Skeletal muscle tissue (tissue), 4 donors: ENCODE results near the gene ZC3H7B. TPM values are rescaled to one million over a fixed set of nuclear protein-coding genes. Genes with fewer than 3 reads are reported as not detected.

Source experiments
- H3K27ac ChIP-seq: one replicate; pipeline ENCODE4 v1.7.0; 2013; ENCODE audit warnings: mild to moderate bottlenecking, low read depth, low read length, inconsistent platforms
- H3K27me3 ChIP-seq, 3 donors: one replicate each; pipeline ENCODE4 v1.7.0; 2013; ENCODE audit warnings: low read length in 3 of 3; ENCODE audit not compliant: control insufficient read depth in 3 of 3, insufficient read depth in 3 of 3
- H3K36me3 ChIP-seq, 3 donors: one replicate each; pipeline ENCODE4 v1.7.0; 2013; ENCODE audit warnings: low read length in 3 of 3; ENCODE audit not compliant: control insufficient read depth in 3 of 3, insufficient read depth in 3 of 3
- H3K4me1 ChIP-seq, 3 donors: one replicate each; pipeline ENCODE4 v1.7.0; 2013; ENCODE audit warnings: low read length in 3 of 3, mild to moderate bottlenecking in 3 of 3; ENCODE audit not compliant: control insufficient read depth in 3 of 3, insufficient read depth in 3 of 3
- H3K4me3 ChIP-seq, 3 donors: one replicate each; pipeline ENCODE4 v1.7.0; 2013; ENCODE audit warnings: low read length in 3 of 3
- H3K9ac ChIP-seq, 3 donors: one replicate each; pipeline ENCODE4 v1.7.0; 2013; ENCODE audit warnings: low read length in 3 of 3, mild to moderate bottlenecking in 3 of 3, moderate library complexity in 2 of 3, low read depth in 1 of 3
- H3K9me3 ChIP-seq, 3 donors: one replicate each; pipeline ENCODE4 v1.7.0; 2013; ENCODE audit warnings: low read length in 3 of 3; ENCODE audit not compliant: control insufficient read depth in 3 of 3
- total RNA-seq: library from RNA; depleted of rRNA; stranded (reverse); fragments of >200 nt; gene quantifications from one replicate; pipeline ENCODE4 v1.2.3, GENCODE V29; 2014
- donor health status: Osteomylitis.

ZC3H7B gene
- total RNA-seq, 1 donor from 2014 or later: 20.4 TPM

GRCh38 chr22:41348964-41349484 lies 47.7 kb downstream of the ZC3H7B start:
- Histone ChIP-seq H3K27me3 (no peaks in the 10 kb centered on the region), H3K9ac (peak overlapping the region in 1 of 3 donors; percentile 16), H3K36me3 (peaks cover 71 to 82% (median 78%) of the 10 kb centered on the region in 3 donors), H3K9me3 (no peaks in the 10 kb centered on the region), H3K27ac (no peak overlapping the region), H3K4me3 (no peak overlapping the region), H3K4me1 (peaks cover 16 to 18% (median 17%) of the 10 kb centered on the region in 3 donors)

DNA sequence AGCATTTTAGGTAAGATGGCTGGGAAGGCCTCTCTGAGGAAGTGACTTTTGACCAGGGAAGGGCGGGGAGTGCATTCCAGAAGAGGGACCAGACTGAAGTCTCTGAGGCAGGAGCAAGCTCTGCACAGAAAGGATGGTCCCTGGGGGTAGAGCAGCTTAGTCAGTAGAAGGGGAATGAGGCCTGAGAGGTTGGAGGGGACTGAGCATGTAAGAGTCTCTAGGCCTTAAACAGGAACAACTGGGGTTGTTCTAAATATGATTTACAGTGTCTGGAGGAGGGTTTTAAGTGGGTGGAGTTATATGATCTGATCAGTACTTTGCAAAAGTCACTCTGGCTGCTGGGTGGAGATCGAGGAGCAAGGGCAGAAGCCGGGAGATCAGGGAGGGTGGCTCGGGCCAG lies 48.8 kb downstream of the ZC3H7B start:
- Histone ChIP-seq H3K27me3 (no peaks in the 10 kb centered on the region), H3K9ac (no peak overlapping the region), H3K36me3 (peaks cover 74 to 82% (median 78%) of the 10 kb centered on the region in 3 donors), H3K4me1 (peaks cover 16 to 18% (median 17%) of the 10 kb centered on the region in 3 donors), H3K4me3 (no peak overlapping the region), H3K9me3 (no peaks in the 10 kb centered on the region), H3K27ac (no peak overlapping the region)

DNA sequence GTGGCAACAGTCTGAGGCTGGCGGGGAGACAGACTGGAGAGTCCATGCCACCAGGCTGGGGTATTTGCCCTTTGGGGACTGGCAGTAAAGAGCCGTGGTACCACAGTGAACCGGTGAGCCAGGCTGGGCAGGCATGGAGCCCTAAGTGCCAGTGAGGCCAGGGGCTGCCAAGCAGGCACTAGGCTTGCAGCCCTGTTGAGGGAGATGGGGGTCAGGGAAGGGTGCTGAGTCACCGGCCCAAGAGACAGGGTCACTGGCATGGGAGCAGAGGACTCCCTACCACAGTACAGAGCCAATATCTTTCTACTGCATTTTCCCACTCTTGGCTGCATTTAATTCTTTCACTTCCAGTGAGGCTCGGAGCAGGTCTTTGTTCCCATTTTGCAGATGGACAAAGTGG lies 49.7 kb downstream of the ZC3H7B start:
- Histone ChIP-seq H3K36me3 (peaks cover 78 to 85% (median 80%) of the 10 kb centered on the region in 3 donors), H3K27me3 (no peaks in the 10 kb centered on the region), H3K9ac (no peak overlapping the region), H3K27ac (no peak overlapping the region), H3K4me1 (peaks cover 16 to 18% (median 17%) of the 10 kb centered on the region in 3 donors), H3K9me3 (no peaks in the 10 kb centered on the region), H3K4me3 (no peak overlapping the region)

DNA sequence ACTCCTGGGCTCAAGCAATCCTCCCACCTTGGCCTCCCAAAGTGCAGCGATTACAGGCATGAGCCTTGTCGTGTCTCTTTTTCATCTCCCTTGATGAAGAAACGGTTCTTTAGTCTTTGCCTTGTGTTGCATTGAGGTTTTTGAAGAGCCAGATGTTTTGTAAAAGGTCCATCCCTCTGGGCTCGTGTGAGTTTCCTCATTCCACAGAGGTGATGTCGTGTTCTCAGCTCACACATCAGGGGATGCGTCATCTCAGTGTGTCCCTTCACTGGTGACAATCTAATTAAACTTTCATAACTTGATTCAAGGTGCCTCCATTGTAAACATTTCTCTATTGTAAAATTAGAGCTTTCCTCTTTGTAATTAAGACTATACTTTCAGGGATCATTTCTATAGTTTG lies 50.7 kb downstream of the ZC3H7B start:
- Histone ChIP-seq H3K9me3 (no peaks in the 10 kb centered on the region), H3K36me3 (peaks cover 80 to 82% (median 82%) of the 10 kb centered on the region in 3 donors), H3K9ac (no peak overlapping the region), H3K4me1 (peaks cover 14 to 17% (median 15%) of the 10 kb centered on the region in 3 donors), H3K27me3 (no peaks in the 10 kb centered on the region), H3K4me3 (no peak overlapping the region), H3K27ac (no peak overlapping the region)

- Histone ChIP-seq H3K4me1 (peaks cover 5 to 13% (median 9%) of the 10 kb centered on the region in 3 donors), H3K36me3 (peaks cover 69 to 77% (median 73%) of the 10 kb centered on the region in 3 donors), H3K4me3 (no peak overlapping the region), H3K27me3 (no peaks in the 10 kb centered on the region), H3K9ac (no peak overlapping the region), H3K27ac (no peak overlapping the region), H3K9me3 (no peaks in the 10 kb centered on the region)
Observed at GRCh38 chr22:41353862-41354575, 52.7 kb downstream of the ZC3H7B start.

DNA sequence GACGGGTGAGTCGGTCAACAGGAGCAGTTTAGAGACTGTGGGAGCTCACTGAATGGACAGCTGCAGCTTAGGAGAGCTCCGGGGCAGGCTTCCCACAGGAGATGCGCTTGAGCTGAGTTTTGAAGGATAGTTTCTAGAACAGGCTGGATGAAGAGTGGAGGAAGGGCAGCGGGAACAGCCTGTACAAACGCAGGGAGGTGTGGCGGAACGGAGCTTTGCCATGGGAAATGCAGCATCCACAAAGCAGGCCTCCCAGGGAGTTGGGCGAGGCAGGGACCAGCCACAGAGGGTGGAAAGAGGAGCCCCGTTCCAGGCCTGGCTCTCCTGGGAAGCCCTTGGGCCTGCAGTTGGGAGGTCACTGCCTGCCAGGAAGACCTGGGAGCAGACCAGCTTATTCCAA lies 53.7 kb downstream of the ZC3H7B start:
- Histone ChIP-seq H3K9ac (no peak overlapping the region), H3K4me1 (peaks cover 5 to 12% (median 11%) of the 10 kb centered on the region in 3 donors), H3K4me3 (no peak overlapping the region), H3K36me3 (peaks cover 60 to 68% (median 65%) of the 10 kb centered on the region in 3 donors), H3K27ac (no peak overlapping the region), H3K27me3 (no peaks in the 10 kb centered on the region), H3K9me3 (no peaks in the 10 kb centered on the region)

DNA sequence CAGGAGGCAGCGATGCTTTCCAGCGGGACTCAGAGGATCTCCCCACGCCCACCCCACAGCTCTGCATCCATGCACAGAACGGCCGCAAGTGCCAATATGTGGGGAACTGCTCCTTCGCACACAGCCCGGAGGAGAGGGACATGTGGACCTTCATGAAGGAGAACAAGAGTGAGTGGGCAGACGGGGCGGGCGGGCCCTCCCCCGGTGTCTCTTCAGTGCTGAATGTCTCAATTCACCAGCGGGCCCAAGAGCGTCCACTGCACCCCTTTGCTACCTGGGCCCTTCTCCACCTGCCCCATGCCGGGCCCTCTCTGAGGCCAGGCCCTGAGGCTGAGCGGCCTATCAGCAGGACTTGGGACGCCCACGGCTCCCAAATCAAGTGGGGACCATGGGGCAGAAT lies 54.6 kb downstream of the ZC3H7B start:
- no peak overlapping the region for H3K4me3 ChIP-seq
- H3K36me3 ChIP-seq: peaks cover 52 to 60% (median 59%) of the 10 kb centered on the region in 3 donors
- H3K4me1 ChIP-seq: peaks cover 2 to 11% (median 2%) of the 10 kb centered on the region in 3 donors
- no peaks in the 10 kb centered on the region for H3K27me3 ChIP-seq
- H3K9ac ChIP-seq: no peak overlapping the region
- no peaks in the 10 kb centered on the region for H3K9me3 ChIP-seq
- H3K27ac ChIP-seq: no peak overlapping the region

- Histone ChIP-seq H3K4me3 (no peak overlapping the region), H3K36me3 (peaks cover 46 to 59% (median 53%) of the 10 kb centered on the region in 3 donors), H3K27me3 (no peaks in the 10 kb centered on the region), H3K27ac (no peak overlapping the region), H3K4me1 (peaks cover 0 to 8% (median 0%) of the 10 kb centered on the region in 3 donors), H3K9ac (no peak overlapping the region), H3K9me3 (no peaks in the 10 kb centered on the region)
Observed at GRCh38 chr22:41356430-41357028, 55.2 kb downstream of the ZC3H7B start.

- H3K27me3 ChIP-seq: no peaks in the 10 kb centered on the region
- no peaks in the 10 kb centered on the region for H3K9me3 ChIP-seq
- H3K27ac ChIP-seq: no peak overlapping the region
- H3K4me1 ChIP-seq: peaks cover 0 to 8% (median 0%) of the 10 kb centered on the region in 3 donors
- H3K4me3 ChIP-seq: no peak overlapping the region
- no peak overlapping the region for H3K9ac ChIP-seq
- H3K36me3 ChIP-seq: peaks cover 40 to 55% (median 52%) of the 10 kb centered on the region in 3 donors
Observed at GRCh38 chr22:41357191-41357590, 55.9 kb downstream of the ZC3H7B start.

DNA sequence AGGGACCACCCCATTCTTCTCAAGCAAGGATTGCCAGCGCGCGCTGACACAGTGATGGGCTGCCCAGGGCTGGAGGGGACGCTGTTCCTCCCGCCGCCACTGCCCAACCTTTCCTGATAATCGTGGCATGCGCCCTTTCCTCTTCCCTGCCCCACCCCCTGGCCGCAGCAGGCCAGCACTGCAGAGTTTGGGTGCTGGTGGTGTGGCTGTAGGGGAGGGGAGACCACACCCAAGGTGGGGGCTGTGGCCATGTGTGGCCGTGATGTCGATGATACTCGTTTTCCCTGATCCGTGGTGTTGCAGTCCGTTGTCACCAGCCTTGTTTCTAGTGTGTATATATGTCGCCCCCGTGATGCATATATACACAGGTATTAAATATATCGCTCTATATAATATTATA lies 57.6 kb downstream of the ZC3H7B start:
- H3K27me3 ChIP-seq: no peaks in the 10 kb centered on the region
- peaks cover 30 to 45% (median 41%) of the 10 kb centered on the region in 3 donors for H3K36me3 ChIP-seq
- no peak overlapping the region for H3K4me3 ChIP-seq
- no peak overlapping the region for H3K27ac ChIP-seq
- H3K9me3 ChIP-seq: no peaks in the 10 kb centered on the region
- no peak overlapping the region for H3K9ac ChIP-seq
- H3K4me1 ChIP-seq: peaks cover 0 to 8% (median 0%) of the 10 kb centered on the region in 3 donors
